Measurements from ENCODE around the gene ZNF324.
"Not testable (repeated sequence)": the region's sequence is repeated elsewhere in the genome, so short reads cannot be mapped to it uniquely, and the experiment has no call there.

ZNF324 gene

DNA sequence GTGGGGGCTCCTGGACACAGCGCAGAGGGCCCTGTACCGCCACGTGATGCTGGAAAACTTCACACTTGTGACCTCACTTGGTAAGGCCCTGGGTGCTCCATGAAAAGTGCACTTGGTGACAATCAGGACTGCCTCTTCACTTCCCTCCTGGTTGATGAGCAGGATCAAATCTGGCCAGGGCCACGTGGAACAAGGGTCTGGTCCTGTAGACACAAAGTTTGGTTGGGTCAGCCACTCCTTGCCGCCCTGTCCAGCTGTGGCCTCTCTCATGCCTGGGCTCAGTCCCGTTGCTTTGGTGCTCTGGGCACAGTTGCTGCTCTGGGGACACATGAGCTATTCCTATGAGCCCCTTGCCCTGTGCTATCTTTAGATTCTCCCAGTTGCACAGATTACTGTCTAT lies 13.1 kb upstream of the ZNF324 start:
- Histone ChIP-seq H3K9ac (ENCODE audit: low read depth, low read length) (no peak overlapping the region), H3K27me3 (ENCODE audit: insufficient read depth, low read length) (peaks cover 33% of the 10 kb centered on the region), H3K36me3 (ENCODE audit: insufficient read depth, low read depth, low read length) (no peaks in the 10 kb centered on the region), H3K4me1 (ENCODE audit: insufficient read depth, low read length) (no peaks in the 10 kb centered on the region), H3K4me3 (ENCODE audit: low read length) (no peak overlapping the region), H3K9me3 (ENCODE audit: insufficient read depth, low read depth, low read length) (peaks cover 15% of the 10 kb centered on the region), H3K27ac (ENCODE audit: low read length) (no peak overlapping the region)

DNA sequence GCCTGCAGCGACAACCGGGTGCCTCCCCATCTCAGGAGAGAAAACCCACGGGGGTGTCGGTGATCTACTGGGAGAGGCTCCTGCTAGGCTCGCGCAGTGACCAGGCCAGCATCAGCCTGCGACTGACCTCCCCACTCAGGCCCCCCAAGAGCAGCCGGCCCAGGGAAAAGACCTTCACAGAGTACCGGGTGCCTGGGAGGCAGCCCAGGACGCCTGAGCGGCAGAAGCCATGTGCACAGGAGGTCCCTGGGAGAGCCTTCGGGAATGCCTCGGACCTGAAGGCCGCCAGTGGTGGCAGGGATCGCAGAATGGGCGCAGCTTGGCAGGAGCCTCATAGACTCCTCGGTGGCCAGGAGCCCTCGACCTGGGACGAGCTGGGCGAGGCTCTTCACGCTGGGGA lies 11.6 kb upstream of the ZNF324 start:
- Histone ChIP-seq H3K4me1 (ENCODE audit: insufficient read depth, low read length) (no peaks in the 10 kb centered on the region), H3K27me3 (ENCODE audit: insufficient read depth, low read length) (peaks cover 25% of the 10 kb centered on the region), H3K36me3 (ENCODE audit: insufficient read depth, low read depth, low read length) (no peaks in the 10 kb centered on the region), H3K4me3 (ENCODE audit: low read length) (no peak overlapping the region), H3K27ac (ENCODE audit: low read length) (no peak overlapping the region), H3K9ac (ENCODE audit: low read depth, low read length) (no peak overlapping the region), H3K9me3 (ENCODE audit: insufficient read depth, low read depth, low read length) (no peaks in the 10 kb centered on the region)

DNA sequence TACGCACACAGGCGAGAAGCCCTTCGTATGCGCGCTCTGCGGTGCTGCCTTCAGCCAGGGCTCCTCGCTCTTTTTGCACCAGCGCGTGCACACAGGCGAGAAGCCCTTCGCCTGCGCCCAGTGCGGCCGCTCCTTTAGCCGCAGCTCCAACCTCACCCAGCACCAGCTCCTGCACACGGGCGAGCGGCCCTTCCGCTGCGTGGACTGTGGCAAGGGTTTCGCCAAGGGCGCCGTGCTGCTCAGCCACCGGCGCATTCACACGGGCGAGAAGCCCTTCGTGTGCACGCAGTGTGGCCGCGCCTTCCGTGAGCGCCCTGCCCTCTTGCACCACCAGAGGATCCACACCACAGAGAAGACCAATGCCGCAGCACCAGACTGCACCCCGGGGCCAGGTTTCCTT lies 10.8 kb upstream of the ZNF324 start:
- no peaks in the 10 kb centered on the region for H3K4me1 ChIP-seq (ENCODE audit: insufficient read depth, low read length)
- H3K9me3 ChIP-seq (ENCODE audit: insufficient read depth, low read depth, low read length) = no peaks in the 10 kb centered on the region
- no peaks in the 10 kb centered on the region for H3K36me3 ChIP-seq (ENCODE audit: insufficient read depth, low read depth, low read length)
- no peak overlapping the region for H3K27ac ChIP-seq (ENCODE audit: low read length)
- H3K9ac ChIP-seq (ENCODE audit: low read depth, low read length) = no peak overlapping the region
- no peak overlapping the region for H3K4me3 ChIP-seq (ENCODE audit: low read length)
- peaks cover 17% of the 10 kb centered on the region for H3K27me3 ChIP-seq (ENCODE audit: insufficient read depth, low read length)

DNA sequence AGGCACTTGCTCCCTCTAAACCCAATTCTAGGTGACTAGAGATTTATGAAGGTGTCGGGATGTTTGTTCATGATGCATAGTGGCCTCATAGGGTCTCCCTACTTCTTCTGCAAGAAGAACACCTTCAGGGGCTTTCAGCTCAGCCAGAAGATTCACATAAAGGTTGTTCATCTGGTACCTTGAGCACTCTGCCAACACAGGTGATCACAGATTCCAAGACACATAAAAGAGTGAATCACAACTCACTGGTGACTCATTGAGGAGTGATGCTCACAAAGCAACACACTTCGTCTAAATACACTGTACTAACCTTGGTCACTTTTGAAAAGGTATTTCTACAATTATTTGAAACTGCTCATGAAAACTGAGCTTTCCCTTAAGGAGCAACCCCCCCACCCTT lies 6.8 kb upstream of the ZNF324 start:
- no peaks in the 10 kb centered on the region for H3K9me3 ChIP-seq (ENCODE audit: insufficient read depth, low read depth, low read length)
- no peak overlapping the region for H3K9ac ChIP-seq (ENCODE audit: low read depth, low read length)
- H3K36me3 ChIP-seq (ENCODE audit: insufficient read depth, low read depth, low read length) = no peaks in the 10 kb centered on the region
- no peak overlapping the region for H3K4me3 ChIP-seq (ENCODE audit: low read length)
- H3K27me3 ChIP-seq (ENCODE audit: insufficient read depth, low read length) = no peaks in the 10 kb centered on the region
- H3K4me1 ChIP-seq (ENCODE audit: insufficient read depth, low read length) = no peaks in the 10 kb centered on the region
- H3K27ac ChIP-seq (ENCODE audit: low read length) = no peak overlapping the region

DNA sequence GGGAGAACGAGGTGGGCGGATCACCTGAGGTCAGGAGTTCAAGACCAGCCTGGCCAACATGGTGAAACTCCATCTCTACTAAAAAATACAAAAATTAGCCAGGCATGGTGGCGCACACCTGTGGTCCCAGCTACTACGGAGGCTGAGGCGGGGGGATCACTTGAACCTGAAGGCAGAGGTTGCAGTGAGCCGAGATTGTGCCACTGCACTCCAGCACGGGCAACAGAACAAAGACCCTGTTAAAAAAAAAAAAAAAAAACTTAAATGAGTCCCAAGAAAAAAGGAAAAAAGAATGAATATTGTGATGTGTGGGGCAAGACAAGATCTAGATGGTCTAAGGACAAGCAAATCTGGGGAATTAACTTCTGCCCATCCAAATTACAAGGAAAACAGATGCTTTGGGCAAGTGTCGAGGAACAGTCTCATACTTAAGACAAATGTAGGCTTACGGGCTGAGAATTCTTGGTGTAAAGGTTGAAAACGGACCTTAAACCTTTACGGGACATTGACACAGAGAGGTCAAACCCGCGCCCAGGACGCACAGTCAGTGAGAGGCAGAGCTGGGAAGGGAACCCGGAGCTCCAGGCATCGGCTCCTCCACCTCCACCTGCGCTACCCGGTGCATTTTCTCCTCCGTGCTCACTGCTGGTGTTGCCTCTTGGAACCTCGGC lies 656 bp upstream of the ZNF324 start:
- Histone ChIP-seq H3K27me3 (ENCODE audit: insufficient read depth, low read length) (peaks cover 11% of the 10 kb centered on the region), H3K9me3 (ENCODE audit: insufficient read depth, low read depth, low read length) (no peaks in the 10 kb centered on the region), H3K9ac (ENCODE audit: low read depth, low read length) (peak overlapping the region; percentile 16; the same call in 1 of the 2 replicates), H3K27ac (ENCODE audit: low read length) (no peak overlapping the region), H3K4me1 (ENCODE audit: insufficient read depth, low read length) (no peaks in the 10 kb centered on the region), H3K4me3 (ENCODE audit: low read length) (peak overlapping the region; percentile 82), H3K36me3 (ENCODE audit: insufficient read depth, low read depth, low read length) (0 out of 2 replicates have a peak, but pooled peaks cover 4% of the 10 kb centered on the region)

DNA sequence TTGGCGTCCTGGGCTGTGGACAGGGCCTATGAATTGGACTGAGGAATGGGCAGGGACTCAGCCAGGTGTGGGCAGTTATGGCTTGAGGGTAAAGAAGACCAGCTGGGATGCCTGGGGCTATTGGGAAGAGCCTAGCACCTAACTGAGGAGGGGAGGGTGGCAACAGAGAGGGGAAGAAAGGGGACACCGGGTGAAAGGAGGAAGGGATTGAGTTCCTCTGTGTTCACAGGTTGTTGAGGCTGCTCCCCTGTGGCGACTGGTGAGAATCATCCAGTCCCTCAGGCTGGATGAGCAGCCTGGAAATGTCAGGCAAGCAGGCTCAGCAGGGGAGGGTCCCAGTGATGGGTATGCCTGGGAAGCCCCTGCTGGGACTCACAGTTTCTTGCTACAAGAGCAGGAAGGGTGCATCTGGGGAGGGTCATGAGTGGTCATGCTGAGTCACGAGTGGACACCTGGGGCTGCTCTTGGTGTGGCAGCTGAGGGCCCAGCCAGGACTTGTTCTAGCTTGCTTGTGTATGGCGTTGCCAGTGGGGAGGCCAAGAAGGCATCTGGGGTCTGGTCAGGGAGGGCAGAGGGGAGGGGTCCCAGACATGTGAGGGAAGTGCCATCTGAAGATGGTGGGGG lies 1.4 kb downstream of the ZNF324 start:
- peaks cover 17% of the 10 kb centered on the region for H3K36me3 ChIP-seq (ENCODE audit: insufficient read depth, low read depth, low read length)
- H3K27ac ChIP-seq (ENCODE audit: low read length) = no peak overlapping the region
- no peaks in the 10 kb centered on the region for H3K9me3 ChIP-seq (ENCODE audit: insufficient read depth, low read depth, low read length)
- no peak overlapping the region; the same call in 1 of the 2 replicates for H3K4me3 ChIP-seq (ENCODE audit: low read length)
- H3K27me3 ChIP-seq (ENCODE audit: insufficient read depth, low read length) = peaks cover 11% of the 10 kb centered on the region
- no peak overlapping the region for H3K9ac ChIP-seq (ENCODE audit: low read depth, low read length)
- H3K4me1 ChIP-seq (ENCODE audit: insufficient read depth, low read length) = no peaks in the 10 kb centered on the region

DNA sequence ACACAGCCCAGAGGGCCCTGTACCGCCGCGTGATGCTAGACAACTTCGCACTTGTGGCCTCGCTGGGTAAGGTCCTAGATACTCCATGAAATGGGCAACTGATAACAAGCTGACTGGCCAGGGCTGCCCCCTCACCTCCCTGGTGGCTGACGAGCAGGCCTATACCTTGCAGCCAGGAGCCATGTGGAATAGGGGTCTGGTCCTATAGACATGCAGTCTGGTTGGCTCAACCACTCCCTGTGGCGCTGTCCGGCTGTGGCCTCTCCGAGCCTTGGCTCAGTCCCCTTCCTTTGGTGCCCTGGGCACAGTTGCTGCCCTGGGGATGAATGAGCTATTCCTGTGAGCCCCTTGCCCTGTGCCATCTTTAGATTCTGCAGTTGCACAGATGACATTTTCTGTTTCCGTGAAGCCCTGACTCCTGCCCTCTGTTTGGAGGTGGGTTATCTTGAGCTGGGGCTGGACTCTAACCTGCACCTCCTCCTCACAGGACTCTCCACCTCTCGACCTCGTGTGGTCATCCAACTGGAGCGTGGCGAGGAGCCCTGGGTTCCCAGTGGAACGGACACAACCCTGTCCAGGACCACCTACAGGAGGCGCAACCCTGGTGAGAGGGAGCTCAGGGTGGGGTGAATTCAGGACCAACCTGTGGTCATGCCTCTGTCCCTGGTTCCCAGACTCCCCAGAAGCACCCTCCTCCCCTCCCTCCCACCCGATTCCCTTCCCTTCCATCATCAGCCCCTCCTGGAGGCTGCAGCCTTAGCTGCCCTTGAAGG lies 2.5 kb downstream of the ZNF324 start:
- H3K4me3 ChIP-seq (ENCODE audit: low read length) = no peak overlapping the region
- peaks cover 17% of the 10 kb centered on the region for H3K36me3 ChIP-seq (ENCODE audit: insufficient read depth, low read depth, low read length)
- H3K9ac ChIP-seq (ENCODE audit: low read depth, low read length) = no peak overlapping the region
- H3K4me1 ChIP-seq (ENCODE audit: insufficient read depth, low read length) = no peaks in the 10 kb centered on the region
- peaks cover 11% of the 10 kb centered on the region for H3K27me3 ChIP-seq (ENCODE audit: insufficient read depth, low read length)
- H3K27ac ChIP-seq (ENCODE audit: low read length) = no peak overlapping the region
- no peaks in the 10 kb centered on the region for H3K9me3 ChIP-seq (ENCODE audit: insufficient read depth, low read depth, low read length)

DNA sequence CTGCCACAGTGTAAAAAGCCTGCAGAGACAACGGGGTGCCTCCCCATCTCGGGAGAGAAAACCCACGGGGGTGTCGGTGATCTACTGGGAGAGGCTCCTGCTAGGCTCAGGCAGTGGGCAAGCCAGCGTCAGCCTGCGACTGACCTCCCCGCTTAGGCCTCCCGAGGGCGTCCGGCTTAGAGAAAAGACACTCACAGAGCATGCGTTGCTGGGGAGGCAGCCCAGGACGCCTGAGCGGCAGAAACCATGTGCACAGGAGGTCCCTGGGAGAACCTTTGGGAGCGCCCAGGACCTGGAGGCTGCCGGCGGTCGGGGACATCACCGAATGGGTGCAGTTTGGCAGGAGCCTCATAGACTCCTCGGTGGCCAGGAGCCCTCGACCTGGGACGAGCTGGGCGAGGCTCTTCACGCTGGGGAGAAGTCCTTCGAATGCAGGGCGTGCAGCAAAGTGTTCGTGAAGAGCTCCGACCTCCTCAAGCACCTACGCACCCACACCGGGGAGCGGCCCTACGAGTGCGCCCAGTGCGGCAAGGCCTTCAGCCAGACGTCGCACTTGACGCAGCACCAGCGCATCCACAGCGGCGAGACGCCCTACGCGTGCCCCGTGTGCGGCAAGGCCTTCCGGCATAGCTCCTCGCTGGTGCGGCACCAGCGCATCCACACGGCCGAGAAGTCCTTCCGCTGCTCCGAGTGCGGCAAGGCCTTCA lies 4.1 kb downstream of the ZNF324 start:
- not testable (repeated sequence) for H3K27me3 ChIP-seq (ENCODE audit: insufficient read depth, low read length); H3K9ac ChIP-seq (ENCODE audit: low read depth, low read length); H3K9me3 ChIP-seq (ENCODE audit: insufficient read depth, low read depth, low read length); H3K4me3 ChIP-seq (ENCODE audit: low read length); H3K27ac ChIP-seq (ENCODE audit: low read length); H3K4me1 ChIP-seq (ENCODE audit: insufficient read depth, low read length)
- peaks cover 17% of the 10 kb centered on the region for H3K36me3 ChIP-seq (ENCODE audit: insufficient read depth, low read depth, low read length)

DNA sequence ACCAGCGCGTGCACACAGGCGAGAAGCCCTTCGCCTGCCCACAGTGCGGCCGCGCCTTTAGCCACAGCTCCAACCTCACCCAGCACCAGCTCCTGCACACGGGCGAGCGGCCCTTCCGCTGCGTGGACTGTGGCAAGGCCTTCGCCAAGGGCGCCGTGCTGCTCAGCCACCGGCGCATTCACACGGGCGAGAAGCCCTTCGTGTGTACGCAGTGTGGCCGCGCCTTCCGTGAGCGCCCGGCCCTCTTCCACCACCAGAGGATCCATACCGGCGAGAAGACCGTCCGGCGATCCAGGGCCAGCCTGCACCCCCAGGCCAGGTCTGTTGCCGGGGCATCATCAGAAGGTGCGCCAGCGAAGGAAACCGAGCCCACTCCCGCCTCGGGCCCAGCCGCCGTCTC lies 4.9 kb downstream of the ZNF324 start:
- no peak overlapping the region for H3K9ac ChIP-seq (ENCODE audit: low read depth, low read length)
- no peaks in the 10 kb centered on the region; the same call in 1 of the 2 replicates for H3K27me3 ChIP-seq (ENCODE audit: insufficient read depth, low read length)
- no peak overlapping the region for H3K27ac ChIP-seq (ENCODE audit: low read length)
- peaks cover 17% of the 10 kb centered on the region for H3K36me3 ChIP-seq (ENCODE audit: insufficient read depth, low read depth, low read length)
- H3K4me3 ChIP-seq (ENCODE audit: low read length) = no peak overlapping the region
- H3K4me1 ChIP-seq (ENCODE audit: insufficient read depth, low read length) = no peaks in the 10 kb centered on the region; the same call in 1 of the 2 replicates
- H3K9me3 ChIP-seq (ENCODE audit: insufficient read depth, low read depth, low read length) = no peaks in the 10 kb centered on the region

DNA sequence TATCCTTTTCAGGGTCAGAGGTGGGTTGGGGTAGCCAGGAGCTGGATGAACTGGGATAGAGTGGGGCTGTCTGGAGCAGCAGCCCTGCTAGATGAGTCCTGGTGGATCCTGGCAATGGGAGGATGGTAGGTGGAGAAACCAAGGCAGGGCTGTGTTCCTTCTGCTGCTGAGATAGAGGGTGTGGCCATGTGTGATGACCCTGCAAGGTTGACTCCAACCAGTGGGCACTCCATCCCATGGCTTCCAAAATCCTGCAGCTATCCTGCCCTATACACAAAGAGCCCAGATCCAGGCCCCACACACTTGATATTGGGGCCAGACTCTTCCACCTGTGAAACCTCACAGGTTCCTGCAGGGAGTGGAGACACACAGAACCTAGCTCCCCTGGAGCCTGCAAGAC lies 6.9 kb downstream of the ZNF324 start:
- Histone ChIP-seq H3K36me3 (ENCODE audit: insufficient read depth, low read depth, low read length) (peaks cover 17% of the 10 kb centered on the region), H3K27ac (ENCODE audit: low read length) (no peak overlapping the region), H3K9me3 (ENCODE audit: insufficient read depth, low read depth, low read length) (no peaks in the 10 kb centered on the region), H3K4me1 (ENCODE audit: insufficient read depth, low read length) (peaks cover 2% of the 10 kb centered on the region; the same call in 1 of the 2 replicates), H3K4me3 (ENCODE audit: low read length) (no peak overlapping the region), H3K9ac (ENCODE audit: low read depth, low read length) (no peak overlapping the region), H3K27me3 (ENCODE audit: insufficient read depth, low read length) (peaks cover 9% of the 10 kb centered on the region; the same call in 1 of the 2 replicates)

DNA sequence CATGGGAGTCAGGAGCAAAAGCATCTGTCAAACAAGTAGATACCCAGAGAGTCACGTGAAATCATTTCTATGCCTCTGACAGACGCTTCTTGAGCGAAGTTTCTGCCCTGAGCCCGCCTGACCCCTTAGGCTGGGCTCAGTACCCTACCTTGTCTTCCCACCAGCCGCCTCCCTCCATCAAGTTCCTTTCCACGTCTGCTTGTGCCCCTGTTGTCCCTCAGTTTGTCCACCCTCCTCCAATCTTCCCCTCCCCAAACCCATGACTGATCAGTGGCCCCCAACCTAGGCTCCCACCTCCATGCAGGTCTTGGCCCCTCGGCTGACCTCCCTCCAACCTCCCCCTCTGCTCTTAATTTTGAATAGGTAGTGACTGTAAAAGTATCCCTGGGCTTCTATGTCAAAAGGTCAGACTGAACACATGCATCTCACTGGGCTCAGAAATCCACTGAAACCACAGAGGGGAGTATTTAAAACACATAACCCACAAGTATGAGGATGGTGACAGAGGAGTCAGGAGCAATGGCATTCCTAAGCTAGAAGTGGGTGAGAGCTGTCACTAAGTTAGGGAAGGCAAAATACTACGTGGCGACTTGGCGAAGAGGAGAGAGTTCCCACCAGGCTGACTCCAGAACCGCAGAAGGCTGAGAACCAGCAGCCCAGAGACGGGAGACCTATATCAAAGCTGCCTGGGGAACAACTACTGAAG lies 7.6 kb downstream of the ZNF324 start:
- H3K4me1 ChIP-seq (ENCODE audit: insufficient read depth, low read length) = peaks cover 2% of the 10 kb centered on the region; the same call in 1 of the 2 replicates
- H3K9ac ChIP-seq (ENCODE audit: low read depth, low read length) = no peak overlapping the region; the same call in 1 of the 2 replicates
- H3K36me3 ChIP-seq (ENCODE audit: insufficient read depth, low read depth, low read length) = peaks cover 17% of the 10 kb centered on the region
- no peaks in the 10 kb centered on the region for H3K9me3 ChIP-seq (ENCODE audit: insufficient read depth, low read depth, low read length)
- peaks cover 9% of the 10 kb centered on the region; the same call in 1 of the 2 replicates for H3K27me3 ChIP-seq (ENCODE audit: insufficient read depth, low read length)
- no peak overlapping the region for H3K4me3 ChIP-seq (ENCODE audit: low read length)
- H3K27ac ChIP-seq (ENCODE audit: low read length) = no peak overlapping the region
